Urothelium cell line (cell line): Measurements from ENCODE around the gene SLK.
A peak's percentile ranks its signal among the peaks of the same experiment; 100 is the strongest.

Experiments
- DNase-seq: peaks from one replicate; pipeline ENCODE4 v3.0.0; 2011; ENCODE audit warnings: low spot score, mixed read lengths
- FAIRE-seq: peaks from 2 replicates; lab custom pipeline; 2011; peaks lifted over from hg19 to GRCh38; lab: Jason Lieb, UNC

SLK gene

DNA sequence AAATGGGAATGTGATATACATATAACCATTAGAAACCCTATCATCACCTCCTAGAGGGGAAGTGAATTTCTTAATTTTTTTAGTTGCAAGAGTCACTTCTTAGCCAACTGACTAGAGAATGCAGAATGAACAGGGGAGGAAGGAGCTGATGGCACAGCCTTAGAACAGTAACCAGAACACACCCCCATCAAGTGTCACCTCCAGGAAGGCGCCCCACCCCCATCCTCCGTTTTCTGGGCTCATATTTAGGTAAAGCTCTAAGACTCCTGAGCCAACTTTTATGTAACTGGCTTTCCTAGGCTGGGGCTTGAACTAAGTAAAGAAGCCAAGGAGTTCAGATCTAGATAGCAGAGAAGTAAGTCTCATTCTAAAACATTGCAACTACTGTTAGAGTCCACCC, 64.7 kb downstream of the SLK start:
- FAIRE-seq (no peak), DNase-seq (no peak)

DNA sequence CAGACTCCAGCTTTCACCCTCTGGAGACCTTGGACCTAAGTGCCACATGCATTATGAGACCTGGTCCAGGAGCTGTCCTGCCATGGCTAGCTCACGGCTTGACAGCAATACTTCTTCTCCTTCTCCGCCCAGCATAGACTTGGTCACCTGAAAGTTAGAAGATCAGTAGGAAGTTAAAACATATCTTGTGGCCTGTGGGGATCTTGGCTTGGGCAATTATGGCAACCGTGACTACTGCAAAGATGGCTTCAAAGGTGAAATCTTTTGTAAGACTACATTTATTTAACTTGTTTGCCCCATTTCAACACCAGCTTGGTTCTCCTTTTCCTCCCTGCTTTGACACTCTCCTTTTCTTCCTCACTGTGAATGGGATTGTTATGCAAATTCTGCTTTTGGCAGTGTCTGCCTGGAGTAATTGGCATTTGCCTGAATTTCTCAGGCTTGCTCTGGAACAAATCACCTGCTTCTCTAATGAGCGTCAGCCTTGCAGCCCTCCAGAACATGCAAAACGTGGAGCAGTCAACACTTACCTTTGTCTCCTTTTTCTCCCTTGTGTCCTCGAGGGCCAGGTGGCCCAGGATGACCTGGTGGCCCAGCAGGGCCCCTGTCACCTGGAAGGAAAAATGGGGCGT, 65.3 kb downstream of the SLK start:
- FAIRE-seq (no peak), DNase-seq (no peak)

DNA sequence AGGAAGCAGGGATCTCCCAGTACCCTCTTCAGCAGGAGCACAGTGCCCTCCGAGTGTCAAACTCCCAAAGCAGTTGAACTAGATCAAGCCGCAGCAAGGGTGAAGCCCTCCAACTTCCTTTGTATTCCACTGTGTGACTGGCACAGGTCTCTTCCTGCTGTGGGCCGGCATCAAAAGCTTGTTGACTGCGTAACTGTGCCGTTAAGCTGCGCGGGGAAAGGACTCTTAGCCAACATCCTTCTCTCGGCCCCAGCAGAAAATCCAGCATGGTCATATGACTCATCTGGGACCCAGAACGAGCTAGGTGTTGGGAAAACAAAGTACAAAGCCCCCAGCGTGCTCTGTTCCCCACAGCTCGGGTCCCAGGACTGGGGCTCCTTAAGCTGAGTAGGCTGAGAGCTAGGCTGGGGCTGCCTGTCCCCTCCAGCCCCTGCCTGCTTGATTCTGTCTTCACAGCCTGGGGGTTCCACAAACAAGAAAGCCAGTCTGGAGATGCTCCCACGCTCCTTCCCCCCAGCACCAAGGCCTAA, 66.5 kb downstream of the SLK start:
- FAIRE-seq (no peak), DNase-seq (no peak)

DNA sequence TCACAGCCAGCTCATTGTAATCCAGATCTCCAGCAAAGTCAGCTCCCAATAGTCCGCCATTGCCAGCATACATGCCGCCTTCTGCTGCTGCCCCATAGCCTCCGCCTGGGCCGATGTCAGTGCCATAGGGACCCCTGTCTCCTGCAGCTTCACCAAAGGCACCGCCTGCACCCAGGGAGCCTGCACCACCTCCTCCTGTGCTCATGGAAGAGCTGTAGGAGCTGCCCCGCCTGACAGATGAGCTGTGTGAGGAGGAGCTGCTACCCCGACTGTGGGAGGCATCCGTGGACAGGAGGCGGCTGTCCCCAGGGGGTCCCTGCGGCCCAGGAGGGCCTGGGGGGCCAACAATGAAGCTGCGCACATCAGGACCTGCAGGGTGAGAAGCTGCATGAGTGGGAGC, 67.0 kb downstream of the SLK start:
- no peak for FAIRE-seq
- no peak for DNase-seq

DNA sequence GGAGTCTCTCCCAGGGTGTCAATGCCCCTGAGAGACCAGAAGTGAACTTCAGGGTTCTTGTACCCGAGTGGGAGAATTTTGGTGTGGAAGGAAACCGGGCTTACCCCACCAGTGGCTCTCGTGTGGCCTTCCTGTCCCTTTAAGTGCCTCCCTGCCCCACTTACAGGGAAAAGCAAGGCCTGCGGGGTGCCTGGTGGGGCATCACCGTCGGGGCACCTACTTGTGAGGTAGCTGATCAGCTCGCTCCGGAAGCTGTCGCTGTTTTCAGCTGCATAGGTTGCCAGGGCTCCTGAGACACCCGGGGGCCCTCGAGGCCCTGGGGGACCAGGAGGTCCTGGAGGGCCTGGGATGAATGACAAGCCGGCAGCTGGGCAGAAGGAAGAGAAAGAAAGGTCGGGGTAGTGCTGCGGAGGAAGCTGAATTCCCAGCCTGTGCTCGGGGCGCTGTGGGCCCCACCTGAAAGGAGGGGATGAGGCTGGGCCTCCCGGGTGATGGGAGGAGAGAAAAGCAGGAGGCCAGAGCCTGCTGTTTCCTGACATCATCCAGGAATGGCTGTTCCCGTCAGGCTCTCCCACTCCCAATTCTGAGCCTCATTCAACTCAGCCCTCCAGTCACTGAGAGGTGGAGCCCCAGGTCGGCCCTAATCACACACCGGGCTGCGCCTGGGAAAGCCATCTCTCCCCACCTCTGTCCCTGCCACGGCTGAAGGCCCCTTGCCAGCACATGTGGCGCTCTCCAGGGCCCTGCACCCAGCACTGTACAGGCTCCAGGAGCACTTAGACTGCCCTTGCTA, 67.7 kb downstream of the SLK start:
- DNase-seq (no peak), FAIRE-seq (no peak)

DNA sequence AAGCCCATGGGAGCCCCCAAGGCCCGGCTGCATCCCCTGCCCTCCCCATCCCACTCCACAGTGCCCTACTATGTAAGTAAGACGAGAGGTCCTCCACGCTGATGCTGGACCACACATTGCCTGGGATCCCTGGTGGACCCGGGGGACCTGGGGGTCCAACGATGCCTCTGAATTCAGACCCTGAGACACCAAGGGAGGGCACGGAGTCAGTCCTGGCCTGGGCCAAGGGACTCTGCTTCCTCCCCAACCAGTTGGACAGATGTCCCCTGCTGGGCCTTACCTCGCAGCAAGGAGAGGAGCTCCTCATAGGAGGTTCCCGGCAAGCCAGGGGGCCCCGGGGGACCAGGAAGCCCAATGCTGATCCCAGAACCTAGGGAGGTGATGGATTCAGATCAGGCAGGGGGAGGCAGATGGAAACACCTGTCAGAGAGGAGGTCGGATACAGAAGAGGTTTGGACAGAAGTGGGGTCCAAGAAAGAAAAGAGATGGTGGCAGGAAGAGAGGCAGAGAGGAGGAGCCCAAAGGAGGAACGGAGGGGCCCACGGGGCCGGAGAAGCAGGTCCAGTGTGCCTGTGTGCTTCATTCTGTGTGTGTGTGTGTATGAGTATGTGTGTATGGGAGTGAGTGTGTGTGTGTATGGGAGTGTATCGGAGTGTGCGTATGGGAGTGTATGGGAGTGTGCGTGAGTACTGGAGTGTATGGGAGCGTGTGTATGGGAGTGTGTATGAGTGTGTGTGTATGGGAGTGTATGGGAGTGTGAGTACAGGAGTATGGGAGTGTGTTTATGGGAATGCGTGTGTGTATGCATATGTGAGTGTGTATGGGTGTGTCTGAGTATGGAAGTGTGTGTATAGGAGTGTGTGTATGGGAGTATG, 68.5 kb downstream of the SLK start:
- no peak for FAIRE-seq
- no peak for DNase-seq

DNA sequence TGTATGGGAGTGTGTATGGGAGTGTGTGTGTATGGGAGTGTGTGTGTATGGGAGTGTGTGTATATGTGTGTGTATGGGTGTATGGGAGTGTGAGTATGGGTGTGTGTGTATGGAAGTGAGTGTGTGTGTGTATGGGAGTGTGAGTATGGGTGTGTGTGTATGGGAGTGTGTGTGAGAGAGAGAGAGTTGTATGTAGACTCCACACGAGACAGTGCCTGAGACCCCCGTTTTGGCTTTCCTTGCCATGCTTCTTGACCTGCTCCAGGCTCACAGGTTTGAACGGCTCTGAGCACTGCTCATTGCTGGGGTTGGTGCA, 69.1 kb downstream of the SLK start:
- DNase-seq (no peak), FAIRE-seq (peak; percentile 98)

DNA sequence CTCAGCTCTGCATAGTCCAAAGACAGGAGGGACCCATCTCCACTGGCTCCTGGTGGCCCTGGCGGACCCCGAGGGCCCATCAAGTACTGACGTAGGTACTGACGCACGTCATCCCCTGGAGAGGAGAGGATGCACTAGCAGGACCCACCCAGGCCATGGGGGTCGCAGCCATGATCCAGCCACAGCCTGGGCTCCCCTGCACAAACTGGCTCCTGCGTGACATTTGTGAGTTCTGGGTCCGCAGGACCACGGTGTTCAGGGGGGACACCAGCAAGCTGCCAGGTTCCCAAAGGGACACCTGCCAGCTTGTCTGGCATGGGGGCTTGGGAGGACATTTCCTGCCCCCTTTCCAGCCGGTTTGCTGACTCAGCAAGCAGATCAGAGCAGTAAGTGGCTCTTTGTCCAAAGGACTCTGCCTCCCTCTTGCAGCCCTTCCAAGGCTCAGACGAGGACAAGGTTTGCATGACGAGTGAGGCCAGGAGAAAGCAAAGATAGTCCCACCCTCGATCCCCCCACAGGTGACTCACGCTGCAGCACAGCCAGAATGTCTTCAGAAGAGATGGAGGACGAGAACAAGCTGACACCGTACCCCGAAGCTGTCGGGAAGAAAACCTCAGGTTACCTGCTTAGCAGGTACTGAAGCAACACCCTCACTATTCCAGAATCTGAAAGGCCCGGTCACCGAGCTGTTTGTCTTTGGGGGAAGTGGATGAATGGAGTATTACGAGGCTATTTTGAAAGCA, 69.7 kb downstream of the SLK start:
- DNase-seq, result no peak
- FAIRE-seq, result no peak

DNA sequence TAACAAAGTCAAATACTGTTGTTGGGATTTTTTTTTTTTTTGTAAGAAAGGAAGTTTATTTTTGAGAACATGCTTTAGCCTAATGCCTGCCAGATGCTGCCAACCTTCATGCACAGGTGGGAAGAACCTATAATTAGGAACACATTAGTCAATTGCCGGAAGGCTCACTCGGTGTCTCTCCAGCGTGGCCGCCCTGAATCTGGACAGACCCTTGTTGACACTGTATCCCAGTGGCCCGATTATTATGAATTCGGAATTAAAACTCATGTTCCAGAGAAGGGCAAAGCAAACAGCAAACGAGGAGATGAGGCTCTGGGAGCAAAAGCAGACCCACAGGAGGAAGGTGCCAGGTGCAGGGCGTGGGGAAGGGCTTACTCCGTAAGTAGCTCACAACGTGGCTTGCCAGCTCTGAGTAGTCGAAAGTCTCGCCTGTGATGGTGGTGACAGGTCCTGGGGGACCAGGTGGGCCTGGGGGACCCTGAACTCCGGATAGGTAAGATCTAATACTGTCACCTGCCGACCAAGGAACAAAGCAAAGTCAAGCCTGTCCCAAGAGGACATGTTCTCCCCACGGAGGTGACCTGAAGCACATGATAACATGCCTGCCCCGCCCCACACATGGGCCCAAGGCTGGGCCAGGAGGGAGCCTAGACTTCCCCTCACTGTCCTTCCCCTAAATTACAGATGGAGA, 70.5 kb downstream of the SLK start:
- DNase-seq (no peak), FAIRE-seq (no peak)

DNA sequence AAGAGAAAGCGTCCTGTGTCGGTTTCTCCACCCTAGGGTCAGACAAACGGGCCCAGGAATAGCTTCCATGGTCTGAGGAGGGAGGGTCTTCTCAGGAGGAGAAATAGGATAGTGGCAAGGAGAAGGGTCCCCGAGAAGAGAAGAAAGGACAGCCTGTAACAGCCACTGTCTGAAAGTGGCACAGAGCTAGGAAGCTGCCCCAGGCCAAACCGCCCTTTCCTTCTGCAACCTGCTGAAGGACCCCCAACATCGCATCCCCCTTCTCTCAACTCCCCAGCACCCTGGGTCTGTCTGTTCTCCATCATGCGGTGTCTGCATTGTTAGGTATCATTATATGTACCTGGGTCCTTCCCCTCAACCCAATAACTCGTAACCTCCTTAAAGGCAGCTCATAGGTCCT, 71.6 kb downstream of the SLK start:
- no peak for FAIRE-seq
- DNase-seq, result no peak

DNA sequence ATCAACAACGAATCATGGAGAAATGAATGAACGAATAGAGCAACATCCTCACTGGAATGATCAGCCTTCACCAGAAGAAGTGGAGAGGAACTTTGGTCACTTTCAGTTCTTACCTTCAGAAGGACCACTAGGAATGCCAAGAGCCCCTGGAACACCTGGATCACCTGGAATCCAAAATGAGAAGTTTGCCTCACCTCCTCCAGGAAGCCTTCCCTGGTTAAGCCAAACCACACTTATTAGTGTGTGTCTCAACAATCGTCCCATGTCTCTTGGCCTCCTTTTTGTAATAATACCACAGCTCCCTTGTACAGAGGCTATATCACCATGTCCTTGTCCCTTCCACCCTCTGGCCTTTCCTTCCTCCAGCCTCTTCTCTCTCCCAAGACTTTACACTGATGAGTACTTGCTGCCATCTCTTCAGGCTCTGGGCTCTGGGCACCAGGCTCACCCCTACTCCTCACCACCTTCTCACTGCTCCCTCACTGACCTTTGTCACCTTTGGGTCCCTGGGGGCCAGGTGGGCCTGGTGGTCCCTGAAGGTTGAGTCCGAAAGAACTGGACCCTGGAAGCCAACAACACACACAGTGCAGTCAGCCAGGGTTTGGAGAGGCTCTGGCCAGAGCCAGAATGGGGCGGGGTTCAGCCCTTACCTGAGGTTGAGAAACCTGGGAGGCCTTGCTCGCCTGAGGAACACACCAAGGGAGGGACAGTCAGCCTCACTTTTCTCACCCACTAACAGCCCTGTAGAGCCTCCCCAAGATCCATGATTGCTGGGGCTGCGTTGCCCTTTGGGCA, 72.2 kb downstream of the SLK start:
- no peak for DNase-seq
- no peak for FAIRE-seq

DNA sequence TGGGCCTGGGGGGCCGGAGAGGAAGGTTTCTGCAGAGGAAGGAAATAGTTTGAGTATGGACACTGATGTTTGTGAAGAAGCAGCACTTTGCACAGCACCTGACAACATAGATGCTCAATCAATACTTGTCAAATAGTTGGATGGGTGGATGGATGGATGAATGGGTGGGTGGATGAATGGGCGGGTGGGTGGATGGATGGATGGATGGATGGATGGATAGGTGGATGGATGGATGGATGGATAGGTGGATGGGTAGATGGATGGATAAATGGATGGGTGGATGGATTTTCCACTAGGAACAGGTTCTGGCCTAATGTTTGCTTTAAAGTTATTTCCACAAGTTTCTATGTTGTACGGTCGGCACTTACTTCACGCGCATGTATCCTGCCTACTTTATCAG, 73.4 kb downstream of the SLK start:
- no peak for DNase-seq
- FAIRE-seq, result peak; percentile 5

DNA sequence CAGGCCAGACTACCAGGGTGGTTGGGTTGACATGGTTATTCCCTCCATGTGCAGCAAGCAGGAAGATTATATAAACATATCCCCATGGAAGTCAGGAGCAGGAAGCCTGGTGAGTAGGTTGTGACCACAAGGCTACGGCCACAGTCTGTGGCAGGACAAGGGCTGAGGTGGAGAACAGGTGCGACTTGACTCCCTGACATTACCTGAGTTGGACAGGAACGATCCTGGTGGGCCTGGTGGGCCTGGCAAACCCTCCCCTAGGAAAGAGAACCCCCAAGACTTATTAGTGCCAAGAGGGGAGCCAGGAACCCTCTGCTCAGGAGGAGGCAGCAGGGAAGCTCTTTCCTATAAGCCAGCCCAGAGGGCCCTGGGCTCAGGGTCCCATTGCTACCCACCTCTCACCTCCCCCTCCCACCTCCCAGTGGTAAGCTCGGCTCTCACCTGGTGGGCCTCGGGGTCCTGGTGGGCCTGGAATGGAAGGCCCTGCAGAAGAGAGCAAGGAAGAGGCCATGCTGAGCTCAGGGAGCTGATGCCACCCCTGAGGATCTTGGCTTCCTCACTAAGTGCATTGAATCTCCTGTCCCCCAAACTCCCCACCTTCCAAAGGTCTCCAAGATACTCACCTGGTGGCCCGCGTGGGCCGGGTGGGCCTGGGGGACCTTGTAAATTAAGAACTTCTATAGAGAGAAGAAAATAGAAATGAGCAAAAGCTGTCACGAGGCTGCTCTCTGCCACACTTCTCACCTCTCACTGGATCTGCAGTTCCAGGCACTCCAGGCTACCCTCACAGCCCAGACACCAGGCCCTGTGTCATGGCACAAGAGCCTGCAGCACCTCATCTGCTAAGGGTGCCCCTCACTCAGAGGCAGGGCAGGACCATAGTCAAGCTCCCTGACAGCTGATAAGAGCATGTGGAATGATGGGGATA, 74.2 kb downstream of the SLK start:
- DNase-seq, result no peak
- no peak for FAIRE-seq

DNA sequence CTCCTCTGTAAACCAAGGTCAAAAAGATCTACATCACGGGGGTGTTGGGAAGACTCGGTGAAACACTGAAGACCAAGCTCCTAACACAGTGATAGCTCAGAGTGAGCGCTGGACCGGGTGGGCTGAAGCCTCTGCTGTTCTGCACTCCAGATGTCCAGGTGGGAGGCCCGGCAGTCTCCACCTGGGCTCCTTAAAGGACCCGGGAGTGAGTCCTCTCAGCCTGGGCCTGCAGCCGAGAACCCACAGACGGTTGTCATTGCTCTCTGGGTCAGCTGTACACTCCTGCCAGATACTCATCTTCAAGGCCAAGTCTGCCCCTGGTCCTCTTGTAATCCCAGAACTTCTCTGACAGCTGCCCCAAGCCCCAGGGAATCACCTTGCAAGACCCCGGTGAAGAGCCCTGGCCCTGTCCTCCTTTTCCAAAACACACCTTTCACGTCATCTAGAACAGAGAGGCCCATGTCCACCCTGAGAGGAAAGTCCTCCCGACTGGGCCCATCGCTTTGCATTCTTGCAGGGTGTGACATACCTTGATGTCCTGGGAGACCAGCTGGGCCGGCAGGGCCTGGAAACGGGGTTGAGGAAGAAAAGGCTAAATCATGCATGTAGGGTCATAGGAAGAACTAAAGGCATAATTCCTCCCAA, 75.1 kb downstream of the SLK start:
- no peak for DNase-seq
- FAIRE-seq, result no peak

DNA sequence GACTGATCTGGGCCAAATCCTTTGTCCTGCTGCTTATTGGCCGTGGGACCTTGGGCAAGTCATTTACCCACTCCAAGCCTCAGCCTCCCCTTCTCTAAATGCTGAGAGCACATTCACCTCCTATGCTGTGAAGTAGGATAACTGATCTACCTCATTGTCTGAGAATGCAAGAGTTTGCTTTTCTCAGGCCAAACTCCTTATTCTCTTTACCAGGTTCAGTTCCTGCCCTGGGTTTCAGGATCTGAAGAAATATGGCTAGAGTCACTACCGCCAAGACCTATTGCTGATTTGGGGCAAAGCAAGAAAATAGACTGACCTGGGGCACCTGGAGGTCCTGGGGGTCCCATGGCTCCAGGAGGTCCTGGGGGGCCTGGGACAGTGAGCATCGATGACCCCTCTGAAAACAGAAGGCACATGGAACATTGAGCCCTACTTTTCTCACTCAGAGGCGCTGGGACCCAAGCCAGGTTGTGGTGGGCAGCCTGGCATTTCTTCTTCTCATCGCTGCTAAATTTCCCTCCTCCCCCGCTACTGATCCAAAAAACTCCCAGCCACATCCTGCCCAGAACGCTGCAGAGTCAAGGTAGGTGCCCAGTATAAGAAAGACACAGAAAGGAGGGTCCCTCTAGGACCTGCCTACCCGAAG, 76.4 kb downstream of the SLK start:
- DNase-seq, result no peak

DNA sequence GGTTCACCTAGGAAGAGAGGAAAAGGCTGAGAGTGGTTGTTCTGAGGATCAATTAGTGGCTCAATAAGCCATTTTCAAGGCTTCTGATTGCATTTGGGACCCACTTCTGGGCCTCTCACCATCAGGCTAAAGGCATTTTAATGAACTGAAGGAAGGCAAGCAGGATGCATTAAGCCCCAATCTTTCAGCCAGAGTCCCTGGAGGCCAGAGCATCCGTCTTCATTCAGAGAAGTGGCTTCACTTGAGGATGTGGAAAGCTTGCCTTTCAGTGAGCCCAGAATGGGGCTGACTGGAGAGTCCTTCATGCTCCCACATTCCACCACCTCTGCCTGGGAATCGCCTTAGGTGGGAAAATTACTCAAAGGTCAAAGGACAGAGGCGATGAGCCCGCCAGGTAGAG, 76.9 kb downstream of the SLK start:
- no peak for DNase-seq
- no peak for FAIRE-seq

More for the DNA sequence above, 76.4 kb downstream of the SLK start:
- no peak for FAIRE-seq
